Subcutaneous abdominal adipose tissue (tissue), 5 donors: Measurements from ENCODE around the gene FLNC.

ENCODE experiments used
- H3K27ac ChIP-seq: one replicate; pipeline ENCODE4 v1.7.0; 2013; ENCODE audit warnings: low read depth, mild to moderate bottlenecking, inconsistent platforms, low read length, moderate library complexity
- H3K27me3 ChIP-seq, 5 donors: one replicate each; pipeline ENCODE4 v1.7.0; 2013; ENCODE audit warnings: low read length in 5 of 5, inconsistent platforms in 1 of 5; ENCODE audit not compliant: control insufficient read depth in 5 of 5, insufficient read depth in 4 of 5
- H3K36me3 ChIP-seq, 5 donors: one replicate each; pipeline ENCODE4 v1.7.0; 2013; ENCODE audit warnings: low read length in 5 of 5; ENCODE audit not compliant: control insufficient read depth in 5 of 5, insufficient read depth in 5 of 5
- H3K4me1 ChIP-seq, 5 donors: one replicate each; pipeline ENCODE4 v1.7.0; 2013; ENCODE audit warnings: low read length in 5 of 5, mild to moderate bottlenecking in 3 of 5, moderate library complexity in 1 of 5; ENCODE audit not compliant: control insufficient read depth in 5 of 5, insufficient read depth in 5 of 5
- H3K4me3 ChIP-seq, 5 donors: one replicate each; pipeline ENCODE4 v1.7.0; 2013; ENCODE audit warnings: low read length in 5 of 5, low read depth in 1 of 5
- H3K9ac ChIP-seq, 5 donors: one replicate each; pipeline ENCODE4 v1.7.0; 2013; ENCODE audit warnings: low read length in 5 of 5, mild to moderate bottlenecking in 4 of 5, moderate library complexity in 3 of 5
- H3K9me3 ChIP-seq, 5 donors: one replicate each; pipeline ENCODE4 v1.7.0; 2013; ENCODE audit warnings: low read length in 5 of 5; ENCODE audit not compliant: control insufficient read depth in 5 of 5
- donor health status: healthy.
- donor health status: healthy.
- donor health status: healthy.
- donor health status: healthy.
- donor health status: healthy.

FLNC gene

GRCh38 chr7:128849804-128850490 lies 19.7 kb downstream of the FLNC start:
- H3K4me1 ChIP-seq = no peaks in the 10 kb centered on the region
- H3K9ac ChIP-seq = no peak overlapping the region
- no peaks in the 10 kb centered on the region for H3K9me3 ChIP-seq
- no peaks in the 10 kb centered on the region for H3K27me3 ChIP-seq
- H3K4me3 ChIP-seq = no peak overlapping the region
- H3K36me3 ChIP-seq = peaks cover 0 to 35% (median 18%) of the 10 kb centered on the region in 5 donors
- H3K27ac ChIP-seq = no peak overlapping the region

DNA sequence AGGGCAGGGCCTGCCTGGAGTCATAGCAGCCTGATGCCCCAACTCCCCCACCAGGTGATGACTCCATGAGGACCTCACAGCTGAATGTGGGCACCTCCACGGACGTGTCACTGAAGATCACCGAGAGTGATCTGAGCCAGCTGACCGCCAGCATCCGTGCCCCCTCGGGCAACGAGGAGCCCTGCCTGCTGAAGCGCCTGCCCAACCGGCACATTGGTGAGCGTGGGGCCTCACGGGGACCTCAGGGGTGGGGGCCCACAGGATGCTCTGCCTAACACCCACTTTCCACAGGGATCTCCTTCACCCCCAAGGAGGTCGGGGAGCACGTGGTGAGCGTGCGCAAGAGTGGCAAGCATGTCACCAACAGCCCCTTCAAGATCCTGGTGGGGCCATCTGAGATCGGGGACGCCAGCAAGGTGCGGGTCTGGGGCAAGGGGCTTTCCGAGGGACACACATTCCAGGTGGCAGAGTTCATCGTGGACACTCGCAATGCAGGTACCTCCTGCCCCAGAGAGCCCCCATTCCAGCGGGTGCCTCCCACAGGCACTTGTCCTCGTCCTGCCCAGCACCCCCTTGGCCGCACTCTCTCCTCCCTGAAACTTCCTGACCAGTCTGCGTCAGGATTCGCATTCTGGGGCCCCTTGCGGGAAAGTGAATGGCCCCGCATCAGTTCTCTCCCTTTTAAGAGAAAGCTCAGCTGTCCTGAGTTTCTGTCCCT lies 22.5 kb downstream of the FLNC start:
- Histone ChIP-seq H3K4me3 (no peak overlapping the region), H3K27ac (no peak overlapping the region), H3K36me3 (peaks cover 0 to 37% (median 21%) of the 10 kb centered on the region in 5 donors)

DNA sequence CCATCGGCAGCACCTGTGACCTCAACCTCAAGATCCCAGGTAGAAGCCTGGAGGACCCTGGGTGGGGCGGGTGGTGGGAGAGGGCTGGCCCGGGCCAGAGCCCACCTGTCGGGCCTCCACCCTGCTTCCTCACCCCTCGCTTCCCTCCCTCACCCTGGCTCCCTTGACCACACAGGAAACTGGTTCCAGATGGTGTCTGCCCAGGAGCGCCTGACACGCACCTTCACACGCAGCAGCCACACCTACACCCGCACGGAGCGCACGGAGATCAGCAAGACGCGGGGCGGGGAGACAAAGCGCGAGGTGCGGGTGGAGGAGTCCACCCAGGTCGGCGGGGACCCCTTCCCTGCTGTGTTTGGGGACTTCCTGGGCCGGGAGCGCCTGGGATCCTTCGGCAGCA lies 23.6 kb downstream of the FLNC start:
- no peak overlapping the region for H3K9ac ChIP-seq
- H3K4me3 ChIP-seq = no peak overlapping the region
- peaks cover 0 to 5% (median 5%) of the 10 kb centered on the region in 5 donors for H3K4me1 ChIP-seq
- no peak overlapping the region for H3K27ac ChIP-seq
- no peaks in the 10 kb centered on the region for H3K9me3 ChIP-seq
- peaks cover 0 to 33% (median 21%) of the 10 kb centered on the region in 5 donors for H3K36me3 ChIP-seq
- no peaks in the 10 kb centered on the region for H3K27me3 ChIP-seq

More for the DNA sequence above, 22.5 kb downstream of the FLNC start:
- no peaks in the 10 kb centered on the region for H3K27me3 ChIP-seq
- H3K4me1 ChIP-seq = no peaks in the 10 kb centered on the region
- H3K9me3 ChIP-seq = no peaks in the 10 kb centered on the region
- H3K9ac ChIP-seq = no peak overlapping the region

DNA sequence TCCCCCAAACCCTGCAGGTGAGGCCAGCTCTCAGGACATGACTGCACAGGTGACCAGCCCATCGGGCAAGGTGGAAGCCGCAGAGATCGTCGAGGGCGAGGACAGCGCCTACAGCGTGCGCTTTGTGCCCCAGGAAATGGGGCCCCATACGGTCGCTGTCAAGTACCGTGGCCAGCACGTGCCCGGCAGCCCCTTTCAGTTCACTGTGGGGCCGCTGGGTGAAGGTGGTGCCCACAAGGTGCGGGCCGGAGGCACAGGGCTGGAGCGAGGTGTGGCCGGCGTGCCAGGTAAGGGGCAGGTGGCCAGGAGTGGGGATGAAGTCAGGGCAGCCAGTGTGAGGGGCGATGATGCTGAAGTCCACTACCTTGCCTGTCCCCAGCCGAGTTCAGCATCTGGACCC lies 24.2 kb downstream of the FLNC start:
- Histone ChIP-seq H3K9me3 (no peaks in the 10 kb centered on the region), H3K9ac (no peak overlapping the region), H3K36me3 (peaks cover 0 to 33% (median 19%) of the 10 kb centered on the region in 5 donors), H3K27me3 (no peaks in the 10 kb centered on the region), H3K27ac (no peak overlapping the region), H3K4me3 (no peak overlapping the region), H3K4me1 (peaks cover 1 to 11% (median 11%) of the 10 kb centered on the region in 5 donors)

GRCh38 chr7:128855559-128855958 lies 25.4 kb downstream of the FLNC start:
- Histone ChIP-seq H3K4me3 (no peak overlapping the region), H3K4me1 (peaks cover 10 to 23% (median 23%) of the 10 kb centered on the region in 5 donors), H3K9me3 (no peaks in the 10 kb centered on the region), H3K36me3 (peaks cover 0 to 28% (median 16%) of the 10 kb centered on the region in 5 donors), H3K27me3 (no peaks in the 10 kb centered on the region), H3K27ac (no peak overlapping the region), H3K9ac (no peak overlapping the region)

DNA sequence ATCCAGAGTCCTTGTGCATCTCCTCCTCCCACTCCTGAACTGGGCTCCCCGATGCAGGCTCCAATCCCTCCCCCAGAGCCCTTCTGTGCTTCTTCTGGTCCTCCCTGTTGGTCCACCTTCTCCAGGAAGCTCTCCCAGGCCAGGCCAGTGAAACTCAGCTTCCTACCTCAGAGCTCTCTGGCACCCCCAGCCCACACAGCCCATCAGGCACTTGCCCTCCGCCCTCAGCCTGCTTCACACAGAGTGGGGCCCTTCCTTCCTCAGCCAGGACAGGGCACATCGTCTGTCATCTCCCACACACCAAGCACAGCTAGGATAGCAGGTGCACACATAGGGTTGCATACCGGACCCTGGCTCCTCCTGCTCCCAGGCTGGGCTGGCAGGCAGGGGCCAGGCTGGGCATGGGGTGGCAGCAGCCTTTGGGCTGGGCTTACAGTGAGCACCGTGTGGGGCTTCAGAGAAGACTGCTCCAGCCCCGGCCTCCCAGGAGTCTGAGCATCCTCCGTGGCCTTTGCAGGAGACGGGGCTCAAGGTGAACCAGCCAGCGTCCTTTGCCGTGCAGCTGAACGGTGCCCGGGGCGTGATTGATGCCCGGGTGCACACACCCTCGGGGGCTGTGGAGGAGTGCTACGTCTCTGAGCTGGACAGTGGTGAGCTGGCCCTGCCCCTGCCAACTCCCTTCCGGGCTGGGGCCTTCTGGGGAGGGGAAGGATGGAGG lies 26.0 kb downstream of the FLNC start:
- Histone ChIP-seq H3K9me3 (no peaks in the 10 kb centered on the region), H3K36me3 (peaks cover 0 to 26% (median 15%) of the 10 kb centered on the region in 5 donors), H3K4me1 (peaks cover 10 to 29% (median 26%) of the 10 kb centered on the region in 5 donors), H3K27ac (no peak overlapping the region), H3K4me3 (no peak overlapping the region), H3K9ac (no peak overlapping the region), H3K27me3 (no peaks in the 10 kb centered on the region)

DNA sequence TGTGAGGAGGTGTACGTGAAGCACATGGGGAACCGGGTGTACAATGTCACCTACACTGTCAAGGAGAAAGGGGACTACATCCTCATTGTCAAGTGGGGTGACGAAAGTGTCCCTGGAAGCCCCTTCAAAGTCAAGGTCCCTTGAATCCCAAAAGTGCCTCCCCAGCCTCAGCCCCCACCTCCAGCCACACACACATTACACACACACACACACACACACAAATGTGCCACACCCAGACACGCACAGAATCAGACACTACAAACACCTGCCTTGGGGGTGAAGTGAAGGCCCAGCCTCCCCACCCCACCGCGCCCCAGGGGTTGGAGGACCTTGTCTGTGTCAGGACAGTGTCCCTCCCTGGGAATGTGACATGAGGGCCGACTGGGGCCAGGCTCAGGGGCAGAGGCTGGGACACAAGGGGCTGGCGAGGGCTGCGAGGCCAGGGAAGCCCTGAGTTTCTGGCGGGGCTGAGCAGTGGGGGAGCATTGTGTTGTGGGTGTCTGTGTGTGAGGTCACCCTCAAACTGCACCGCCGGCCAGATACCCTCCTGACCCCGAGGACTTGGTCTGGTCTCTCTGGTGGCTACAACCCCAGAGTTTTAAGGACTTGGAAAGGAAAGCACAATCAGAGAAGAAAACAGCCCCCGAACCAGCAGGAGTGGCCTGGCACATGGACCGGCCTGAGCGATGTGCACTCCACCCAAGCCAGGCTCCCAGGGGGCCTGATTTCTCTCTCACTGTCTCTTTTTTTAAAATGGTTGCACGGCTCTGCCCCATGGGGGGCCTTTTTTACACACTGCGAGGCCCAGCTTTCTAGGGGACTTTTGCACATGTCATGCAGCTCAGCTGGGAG lies 28.4 kb downstream of the FLNC start:
- Histone ChIP-seq H3K27me3 (no peaks in the 10 kb centered on the region), H3K36me3 (peaks cover 0 to 17% (median 9%) of the 10 kb centered on the region in 5 donors), H3K4me1 (peaks cover 13 to 44% (median 40%) of the 10 kb centered on the region in 5 donors), H3K9me3 (no peaks in the 10 kb centered on the region), H3K27ac (peak overlapping the region; percentile 67), H3K4me3 (no peak overlapping the region), H3K9ac (peak overlapping the region in 4 of 5 donors; percentile 11 to 51 (median 33))

- H3K9ac ChIP-seq = peak overlapping the region in 3 of 5 donors; percentile 23 to 51 (median 43)
Observed at GRCh38 chr7:128859232-128860157, 29.3 kb downstream of the FLNC start.

More at GRCh38 chr7:128859232-128860157, 29.3 kb downstream of the FLNC start:
- Histone ChIP-seq H3K4me1 (peaks cover 13 to 51% (median 44%) of the 10 kb centered on the region in 5 donors), H3K36me3 (peaks cover 0 to 9% (median 4%) of the 10 kb centered on the region in 5 donors), H3K9me3 (no peaks in the 10 kb centered on the region), H3K27me3 (no peaks in the 10 kb centered on the region), H3K27ac (peak overlapping the region; percentile 67), H3K4me3 (no peak overlapping the region)
